Upper lobe of left lung (tissue), 6 donors: ENCODE data around the gene CYB5R3. TPM values are rescaled to one million over a fixed set of nuclear protein-coding genes. Genes with fewer than 3 reads are reported as not detected.
A peak's percentile ranks its signal among the peaks of the same experiment; 100 is the strongest.

Experiments
- ATAC-seq, 2 donors: fragments of 200-7000 bp; cut with Tn5 transposase; one replicate each; pipeline ENCODE4 v1.9.1; 2022; ENCODE audit warnings: mild to moderate bottlenecking in 2 of 2, moderate library complexity in 2 of 2; ENCODE audit not compliant: low FRiP score in 2 of 2
- DNase-seq, 2 donors: peaks; one replicate each; pipeline ENCODE4 v3.0.0-alpha.2; 2019 to 2020
- H3K27ac ChIP-seq, 4 donors: fragments of 200-600 bp; sonication (generic); one replicate each; pipeline ENCODE4 v1.5.1; 2016 to 2019
- H3K27me3 ChIP-seq, 4 donors: fragments of 200-600 bp; sonication (generic); one replicate each; pipeline ENCODE4 v1.5.1; 2017 to 2019
- H3K36me3 ChIP-seq, 4 donors: fragments of 200-600 bp; sonication (generic); one replicate each; pipeline ENCODE4 v1.5.1; 2016 to 2019
- H3K4me1 ChIP-seq, 4 donors: fragments of 200-600 bp; sonication (generic); one replicate each; pipeline ENCODE4 v1.5.1; 2018 to 2019
- H3K4me3 ChIP-seq, 4 donors: fragments of 200-600 bp; sonication (generic); one replicate each; pipeline ENCODE4 v1.5.1; 2017 to 2019; ENCODE audit warnings: mild to moderate bottlenecking in 2 of 4, moderate library complexity in 1 of 4
- H3K9me3 ChIP-seq, 4 donors: fragments of 200-600 bp; sonication (generic); one replicate each; pipeline ENCODE4 v1.5.1; 2018 to 2019
- EP300 ChIP-seq, 4 donors: sonication (generic); formaldehyde crosslinking; IDR thresholded peaks; one replicate each; pipeline ENCODE4 v1.5.1; 2017; ENCODE audit warnings: antibody characterized with exemption in 4 of 4, control low read depth in 2 of 4
- POLR2A ChIP-seq, 4 donors: fragments of 450-650 bp; IDR thresholded peaks; one replicate each; pipeline ENCODE4 v1.5.1; 2016 to 2017; ENCODE audit warnings: antibody characterized with exemption in 4 of 4, mild to moderate bottlenecking in 2 of 4
- POLR2AphosphoS5 ChIP-seq, 2 donors: sonication (generic); formaldehyde crosslinking; IDR thresholded peaks; one replicate each; pipeline ENCODE4 v1.5.1; 2017; ENCODE audit warnings: antibody characterized with exemption in 2 of 2
- WGBS, 2 donors: methylation state at CpG; one replicate each; pipeline ENCODE4 v1.1.5; 2017 to 2018; 5-methylcytosine and 5-hydroxymethylcytosine counted together
- total RNA-seq, 6 donors: library from RNA; depleted of rRNA in 4 of 6; stranded (reverse); fragments of >200 nt in 4 of 6; gene quantifications; one replicate each; pipeline versions ENCODE4 v1.1.0 to v1.2.1, GENCODE V29; 2016 to 2021
- TF ChIP-seq, protein P1 (sequence below), 6 experiments: fragments of 450-650 bp in 4 of 6; fragments of 200-600 bp in 2 of 6; sonication (generic) in 2 of 6; IDR thresholded peaks; one replicate each; pipeline ENCODE4 v1.5.1; 2016 to 2019; ENCODE audit warnings: antibody characterized with exemption in 6 of 6
- donor health status: DM: no; HTN: no; CAD: no; lungs with moderate emphysema.
- donor health status: DM: no; HTN: yes; CAD: no; lungs with severe emphysema.

CYB5R3 gene
- total RNA-seq, 6 donors from 2014 or later: 79.6 to 265 (median 220) TPM

GRCh38 chr22:42630901-42631602 is 18.1 kb downstream of the CYB5R3 start:
- Histone ChIP-seq H3K4me3 (no peak overlapping the region), H3K36me3 (peaks cover 39 to 100% (median 89%) of the 10 kb centered on the region in 4 donors), H3K27me3 (no peaks in the 10 kb centered on the region), H3K9me3 (no peaks in the 10 kb centered on the region), H3K27ac (peak overlapping the region in 1 of 4 donors; percentile 6), H3K4me1 (peaks cover 3 to 14% (median 7%) of the 10 kb centered on the region in 4 donors)
- DNase-seq (peak in 1 of 2 donors; percentile 56), ATAC-seq (no peak)
- TF ChIP-seq POLR2A (IDR thresholded peaks at IDR 0.05) (no peak), EP300 (IDR thresholded peaks at IDR 0.05) (no peak), POLR2AphosphoS5 (IDR thresholded peaks at IDR 0.05) (no peak)
- TF ChIP-seq, protein P1, sequence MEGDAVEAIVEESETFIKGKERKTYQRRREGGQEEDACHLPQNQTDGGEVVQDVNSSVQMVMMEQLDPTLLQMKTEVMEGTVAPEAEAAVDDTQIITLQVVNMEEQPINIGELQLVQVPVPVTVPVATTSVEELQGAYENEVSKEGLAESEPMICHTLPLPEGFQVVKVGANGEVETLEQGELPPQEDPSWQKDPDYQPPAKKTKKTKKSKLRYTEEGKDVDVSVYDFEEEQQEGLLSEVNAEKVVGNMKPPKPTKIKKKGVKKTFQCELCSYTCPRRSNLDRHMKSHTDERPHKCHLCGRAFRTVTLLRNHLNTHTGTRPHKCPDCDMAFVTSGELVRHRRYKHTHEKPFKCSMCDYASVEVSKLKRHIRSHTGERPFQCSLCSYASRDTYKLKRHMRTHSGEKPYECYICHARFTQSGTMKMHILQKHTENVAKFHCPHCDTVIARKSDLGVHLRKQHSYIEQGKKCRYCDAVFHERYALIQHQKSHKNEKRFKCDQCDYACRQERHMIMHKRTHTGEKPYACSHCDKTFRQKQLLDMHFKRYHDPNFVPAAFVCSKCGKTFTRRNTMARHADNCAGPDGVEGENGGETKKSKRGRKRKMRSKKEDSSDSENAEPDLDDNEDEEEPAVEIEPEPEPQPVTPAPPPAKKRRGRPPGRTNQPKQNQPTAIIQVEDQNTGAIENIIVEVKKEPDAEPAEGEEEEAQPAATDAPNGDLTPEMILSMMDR (IDR thresholded peaks at IDR 0.05): no peak
- WGBS, 2 donors: 91 to 93% methylated on average over 14 to 17 of the region's 28 CpGs

DNA sequence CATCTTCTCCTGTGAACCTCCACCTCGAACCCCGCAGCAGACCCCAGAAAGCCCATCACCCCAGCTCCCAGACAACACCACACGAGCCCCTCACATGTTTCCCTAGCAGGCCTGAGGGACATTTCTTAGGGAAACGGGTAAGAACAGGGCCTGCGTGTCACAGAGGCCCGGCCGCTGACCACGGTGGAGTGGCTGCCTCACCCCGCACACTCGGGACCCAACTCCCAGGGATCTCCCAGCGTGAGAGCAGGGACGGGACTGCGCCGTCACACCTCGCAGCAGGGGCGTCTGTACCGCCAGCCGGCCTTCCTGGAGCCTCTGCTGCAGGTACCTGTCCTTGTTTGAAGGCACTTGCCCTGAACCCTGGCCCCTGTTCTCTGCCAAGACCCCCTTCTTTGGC is 19.0 kb downstream of the CYB5R3 start:
- no peak for ATAC-seq
- Histone ChIP-seq H3K4me1 (peaks cover 0 to 8% (median 3%) of the 10 kb centered on the region in 4 donors), H3K9me3 (no peaks in the 10 kb centered on the region), H3K27me3 (no peaks in the 10 kb centered on the region), H3K36me3 (peaks cover 42 to 100% (median 91%) of the 10 kb centered on the region in 4 donors), H3K4me3 (no peak overlapping the region), H3K27ac (no peak overlapping the region)
- DNase-seq: peak in 1 of 2 donors; percentile 76
- WGBS, 2 donors: 98% methylated on average over 13 to 18 of the region's 18 CpGs
- TF ChIP-seq POLR2A (IDR thresholded peaks at IDR 0.05) (no peak), POLR2AphosphoS5 (IDR thresholded peaks at IDR 0.05) (no peak), EP300 (IDR thresholded peaks at IDR 0.05) (no peak)
- TF ChIP-seq, protein P1 (IDR thresholded peaks at IDR 0.05): no peak

- Histone ChIP-seq H3K27me3 (no peaks in the 10 kb centered on the region), H3K36me3 (peaks cover 42 to 98% (median 92%) of the 10 kb centered on the region in 4 donors), H3K4me1 (peaks cover 0 to 15% (median 7%) of the 10 kb centered on the region in 4 donors), H3K9me3 (no peaks in the 10 kb centered on the region), H3K4me3 (no peak overlapping the region), H3K27ac (no peak overlapping the region)
- no peak for ATAC-seq
- 93 to 100% methylated on average over 4 to 9 of the region's 9 CpGs for whole genome bisulfite sequencing, 2 donors
- TF ChIP-seq POLR2A (IDR thresholded peaks at IDR 0.05) (no peak), EP300 (IDR thresholded peaks at IDR 0.05) (no peak), POLR2AphosphoS5 (IDR thresholded peaks at IDR 0.05) (no peak)
- TF ChIP-seq, protein P1 (IDR thresholded peaks at IDR 0.05): no peak
- no peak for DNase-seq
These were observed 21.2 kb downstream of the CYB5R3 start for GRCh38 chr22:42627981-42628380.

GRCh38 chr22:42626951-42627625 is 22.1 kb downstream of the CYB5R3 start:
- Histone ChIP-seq H3K27me3 (no peaks in the 10 kb centered on the region), H3K36me3 (peaks cover 37 to 98% (median 91%) of the 10 kb centered on the region in 4 donors), H3K27ac (no peak overlapping the region), H3K4me3 (no peak overlapping the region), H3K4me1 (peaks cover 0 to 15% (median 7%) of the 10 kb centered on the region in 4 donors), H3K9me3 (no peaks in the 10 kb centered on the region)
- no peak for TF ChIP-seq EP300 (IDR thresholded peaks at IDR 0.05)
- TF ChIP-seq POLR2A (IDR thresholded peaks at IDR 0.05): no peak
- no peak for TF ChIP-seq POLR2AphosphoS5 (IDR thresholded peaks at IDR 0.05)
- TF ChIP-seq, protein P1 (IDR thresholded peaks at IDR 0.05): no peak
- WGBS, 2 donors: 97% methylated on average over 5 to 25 of the region's 25 CpGs
- peak in 1 of 2 donors; percentile 65 for DNase-seq
- ATAC-seq: no peak
